A549 (cell line): ENCODE measurements around the gene MOBP.

Source experiments
- CHD4 ChIP-seq: fragments of 200-600 bp; sonication (generic); IDR thresholded peaks from 2 replicates; pipeline ENCODE4 v1.6.1; 2016; ENCODE audit warnings: antibody characterized with exemption, mild to moderate bottlenecking, borderline replicate concordance
- GATA3 ChIP-seq: IDR thresholded peaks from 2 replicates; pipeline ENCODE4 v1.6.1; 2012; ENCODE audit warnings: borderline replicate concordance
- HDAC2 ChIP-seq: fragments of 200-600 bp; sonication (generic); IDR thresholded peaks from 2 replicates; pipeline ENCODE4 v1.6.1; 2016
- MYC ChIP-seq: IDR thresholded peaks from 2 replicates; pipeline ENCODE4 v1.6.1; 2012; ENCODE audit warnings: mild to moderate bottlenecking, inconsistent platforms, low read length, improper control_type of control experiment, borderline replicate concordance
- REST ChIP-seq: fragments of 200-600 bp; sonication (generic); IDR thresholded peaks from 2 replicates; pipeline ENCODE4 v1.6.1; 2016; ENCODE audit warnings: antibody characterized with exemption, mild to moderate bottlenecking, moderate library complexity
- TFCP2L1 ChIP-seq: fragments of 250-450 bp; sonication (Bioruptor Pico); IDR thresholded peaks from 2 replicates; pipeline ENCODE4 v1.5.0; 2021; ENCODE audit warnings: mild to moderate bottlenecking
- TF ChIP-seq, protein P1 (sequence below): fragments of >200 bp; sonication (Bioruptor Twin); formaldehyde crosslinking; IDR thresholded peaks from 3 replicates; pipeline ENCODE4 v1.5.1; 2016

DNA sequence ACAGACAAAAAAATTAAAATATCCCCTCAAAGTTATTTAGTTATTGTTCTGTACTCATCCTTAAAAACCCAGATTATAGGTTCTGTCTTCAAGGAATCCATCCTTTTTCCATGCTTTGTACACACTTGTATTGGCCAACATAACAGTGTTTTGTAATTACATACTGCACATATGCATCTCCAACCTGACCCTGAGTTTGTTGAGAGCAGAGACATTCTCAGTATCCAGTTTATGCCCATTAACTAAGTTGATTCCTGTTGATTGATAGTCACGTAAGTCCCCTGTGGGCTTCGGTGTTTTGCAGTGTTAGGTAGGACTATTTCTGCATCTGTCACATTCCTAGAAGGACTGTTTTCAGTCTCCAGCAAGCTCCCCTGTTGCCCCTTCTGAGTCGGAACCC is 33.6 kb downstream of the MOBP start:
- TF ChIP-seq REST (no peak), MYC (no peak), TFCP2L1 (CRISPR knock-in tag) (no peak), GATA3 (no peak), CHD4 (no peak), HDAC2 (no peak)
- TF ChIP-seq, protein P1, sequence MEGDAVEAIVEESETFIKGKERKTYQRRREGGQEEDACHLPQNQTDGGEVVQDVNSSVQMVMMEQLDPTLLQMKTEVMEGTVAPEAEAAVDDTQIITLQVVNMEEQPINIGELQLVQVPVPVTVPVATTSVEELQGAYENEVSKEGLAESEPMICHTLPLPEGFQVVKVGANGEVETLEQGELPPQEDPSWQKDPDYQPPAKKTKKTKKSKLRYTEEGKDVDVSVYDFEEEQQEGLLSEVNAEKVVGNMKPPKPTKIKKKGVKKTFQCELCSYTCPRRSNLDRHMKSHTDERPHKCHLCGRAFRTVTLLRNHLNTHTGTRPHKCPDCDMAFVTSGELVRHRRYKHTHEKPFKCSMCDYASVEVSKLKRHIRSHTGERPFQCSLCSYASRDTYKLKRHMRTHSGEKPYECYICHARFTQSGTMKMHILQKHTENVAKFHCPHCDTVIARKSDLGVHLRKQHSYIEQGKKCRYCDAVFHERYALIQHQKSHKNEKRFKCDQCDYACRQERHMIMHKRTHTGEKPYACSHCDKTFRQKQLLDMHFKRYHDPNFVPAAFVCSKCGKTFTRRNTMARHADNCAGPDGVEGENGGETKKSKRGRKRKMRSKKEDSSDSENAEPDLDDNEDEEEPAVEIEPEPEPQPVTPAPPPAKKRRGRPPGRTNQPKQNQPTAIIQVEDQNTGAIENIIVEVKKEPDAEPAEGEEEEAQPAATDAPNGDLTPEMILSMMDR = no peak
